ENCODE data around the gene SELENOS. TPM values are rescaled to one million over a fixed set of nuclear protein-coding genes. Genes with fewer than 3 reads are reported as not detected.

SELENOS gene
- total and polyA plus RNA-seq, 9 of the 15 experiments (the other 6 are each of a cell fraction or from before 2014, with no cell fraction given), result 24.9 to 57.4 (median 47.9) TPM

DNA sequence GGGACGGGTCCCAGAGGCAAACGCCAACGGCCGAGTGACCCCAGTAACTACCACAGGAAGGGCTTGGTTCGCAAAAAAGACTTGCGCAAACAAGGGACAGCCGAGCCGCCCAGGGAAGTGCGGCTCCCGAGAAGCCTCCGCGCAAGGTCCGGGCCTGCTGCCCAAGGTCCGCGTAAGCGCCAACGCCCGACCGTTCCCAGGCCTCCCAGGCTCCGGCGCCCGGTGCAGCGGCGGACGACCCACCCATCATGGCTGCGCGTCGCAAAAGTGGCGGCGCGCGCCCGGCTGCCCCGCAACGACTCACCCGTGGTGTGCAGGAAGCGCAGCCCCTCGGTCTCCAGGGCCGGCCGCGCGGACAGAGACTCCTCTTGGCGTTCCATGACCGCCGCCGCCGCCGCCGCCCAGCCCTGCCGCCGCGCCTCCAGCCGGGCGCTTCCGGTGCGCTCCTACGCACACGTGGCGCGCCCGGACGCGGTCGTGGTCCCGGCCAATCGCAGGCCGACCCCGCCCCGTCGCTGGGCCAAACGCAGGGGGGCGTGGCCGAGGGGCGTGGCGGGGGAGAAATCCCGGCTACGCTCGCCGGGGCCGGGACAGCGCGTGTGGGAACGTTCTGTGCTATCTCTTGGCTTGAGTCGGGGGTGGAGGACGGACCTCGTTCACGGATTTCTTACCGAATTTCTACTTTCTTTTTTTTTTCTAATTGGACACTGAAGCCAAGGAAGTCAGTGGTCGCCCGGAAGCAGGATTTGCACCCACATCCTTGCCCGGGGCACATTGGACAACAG is at the start of gene SELENOS (continued):
- peak; percentile 92 for TF ChIP-seq POLR2G (IDR thresholded peaks at IDR 0.05; ENCODE audit: low read depth, low read length)
- no peak for TF ChIP-seq NR2C2 (CRISPR knock-in tag; IDR thresholded peaks at IDR 0.05)
- peak; percentile 64; the same call in 1 of the 2 replicates for TF ChIP-seq NR2C2 (tag; IDR thresholded peaks at IDR 0.05)
- peak; percentile 37; the same call in 1 of the 2 replicates for TF ChIP-seq MTA3 (IDR thresholded peaks at IDR 0.05; ENCODE audit: borderline replicate concordance)
- TF ChIP-seq, protein P1, sequence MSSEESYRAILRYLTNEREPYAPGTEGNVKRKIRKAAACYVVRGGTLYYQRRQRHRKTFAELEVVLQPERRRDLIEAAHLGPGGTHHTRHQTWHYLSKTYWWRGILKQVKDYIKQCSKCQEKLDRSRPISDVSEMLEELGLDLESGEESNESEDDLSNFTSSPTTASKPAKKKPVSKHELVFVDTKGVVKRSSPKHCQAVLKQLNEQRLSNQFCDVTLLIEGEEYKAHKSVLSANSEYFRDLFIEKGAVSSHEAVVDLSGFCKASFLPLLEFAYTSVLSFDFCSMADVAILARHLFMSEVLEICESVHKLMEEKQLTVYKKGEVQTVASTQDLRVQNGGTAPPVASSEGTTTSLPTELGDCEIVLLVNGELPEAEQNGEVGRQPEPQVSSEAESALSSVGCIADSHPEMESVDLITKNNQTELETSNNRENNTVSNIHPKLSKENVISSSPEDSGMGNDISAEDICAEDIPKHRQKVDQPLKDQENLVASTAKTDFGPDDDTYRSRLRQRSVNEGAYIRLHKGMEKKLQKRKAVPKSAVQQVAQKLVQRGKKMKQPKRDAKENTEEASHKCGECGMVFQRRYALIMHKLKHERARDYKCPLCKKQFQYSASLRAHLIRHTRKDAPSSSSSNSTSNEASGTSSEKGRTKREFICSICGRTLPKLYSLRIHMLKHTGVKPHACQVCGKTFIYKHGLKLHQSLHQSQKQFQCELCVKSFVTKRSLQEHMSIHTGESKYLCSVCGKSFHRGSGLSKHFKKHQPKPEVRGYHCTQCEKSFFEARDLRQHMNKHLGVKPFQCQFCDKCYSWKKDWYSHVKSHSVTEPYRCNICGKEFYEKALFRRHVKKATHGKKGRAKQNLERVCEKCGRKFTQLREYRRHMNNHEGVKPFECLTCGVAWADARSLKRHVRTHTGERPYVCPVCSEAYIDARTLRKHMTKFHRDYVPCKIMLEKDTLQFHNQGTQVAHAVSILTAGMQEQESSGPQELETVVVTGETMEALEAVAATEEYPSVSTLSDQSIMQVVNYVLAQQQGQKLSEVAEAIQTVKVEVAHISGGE (CRISPR knock-in tag; IDR thresholded peaks at IDR 0.05), result peak in 2 of 3 experiments; percentile 30 to 63; a peak in 1 of 6 replicates
- no peak for TF ChIP-seq ZFP30 (CRISPR knock-in tag; IDR thresholded peaks at IDR 0.05; ENCODE audit: borderline replicate concordance)
- TF ChIP-seq SRSF9 (IDR thresholded peaks at IDR 0.05; ENCODE audit: borderline replicate concordance, low read depth, low read length), result no peak
- TF ChIP-seq ELF1 (tag; IDR thresholded peaks at IDR 0.05), result peak; percentile 90
- TF ChIP-seq HNRNPK (IDR thresholded peaks at IDR 0.05; ENCODE audit: low read depth, low read length, poor library complexity, severe bottlenecking), result no peak
- TF ChIP-seq NRF1 (conservative IDR thresholded peaks at IDR 0.05 in 1 of 2, IDR thresholded peaks at IDR 0.05 in 1 of 2), result peak; percentile 75 to 79; a peak in 2 of 4 replicates
- TF ChIP-seq, protein P2, sequence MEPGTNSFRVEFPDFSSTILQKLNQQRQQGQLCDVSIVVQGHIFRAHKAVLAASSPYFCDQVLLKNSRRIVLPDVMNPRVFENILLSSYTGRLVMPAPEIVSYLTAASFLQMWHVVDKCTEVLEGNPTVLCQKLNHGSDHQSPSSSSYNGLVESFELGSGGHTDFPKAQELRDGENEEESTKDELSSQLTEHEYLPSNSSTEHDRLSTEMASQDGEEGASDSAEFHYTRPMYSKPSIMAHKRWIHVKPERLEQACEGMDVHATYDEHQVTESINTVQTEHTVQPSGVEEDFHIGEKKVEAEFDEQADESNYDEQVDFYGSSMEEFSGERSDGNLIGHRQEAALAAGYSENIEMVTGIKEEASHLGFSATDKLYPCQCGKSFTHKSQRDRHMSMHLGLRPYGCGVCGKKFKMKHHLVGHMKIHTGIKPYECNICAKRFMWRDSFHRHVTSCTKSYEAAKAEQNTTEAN (CRISPR knock-in tag; IDR thresholded peaks at IDR 0.05), result no peak
- peak; percentile 89 for TF ChIP-seq BRD4 (IDR thresholded peaks at IDR 0.05)
- TF ChIP-seq KLF1 (tag; IDR thresholded peaks at IDR 0.05), result peak; percentile 82; the same call in 1 of the 2 replicates
- TF ChIP-seq ZFX (CRISPR knock-in tag; IDR thresholded peaks at IDR 0.05), result peak; percentile 88
- TF ChIP-seq TAF1 (IDR thresholded peaks at IDR 0.05; ENCODE audit: control insufficient read depth, extremely low read depth, insufficient read depth, low read length, severe bottlenecking), result peak; percentile 47
- TF ChIP-seq POLR3A (IDR thresholded peaks at IDR 0.05; ENCODE audit: borderline replicate concordance, extremely low read depth, insufficient read depth, insufficient read length), result no peak
- TF ChIP-seq, protein P3, sequence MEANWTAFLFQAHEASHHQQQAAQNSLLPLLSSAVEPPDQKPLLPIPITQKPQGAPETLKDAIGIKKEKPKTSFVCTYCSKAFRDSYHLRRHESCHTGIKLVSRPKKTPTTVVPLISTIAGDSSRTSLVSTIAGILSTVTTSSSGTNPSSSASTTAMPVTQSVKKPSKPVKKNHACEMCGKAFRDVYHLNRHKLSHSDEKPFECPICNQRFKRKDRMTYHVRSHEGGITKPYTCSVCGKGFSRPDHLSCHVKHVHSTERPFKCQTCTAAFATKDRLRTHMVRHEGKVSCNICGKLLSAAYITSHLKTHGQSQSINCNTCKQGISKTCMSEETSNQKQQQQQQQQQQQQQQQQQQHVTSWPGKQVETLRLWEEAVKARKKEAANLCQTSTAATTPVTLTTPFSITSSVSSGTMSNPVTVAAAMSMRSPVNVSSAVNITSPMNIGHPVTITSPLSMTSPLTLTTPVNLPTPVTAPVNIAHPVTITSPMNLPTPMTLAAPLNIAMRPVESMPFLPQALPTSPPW (CRISPR knock-in tag; IDR thresholded peaks at IDR 0.05), result peak; percentile 54; the same call in 1 of the 2 replicates
- peak; percentile 70 for TF ChIP-seq U2AF1 (optimal IDR thresholded peaks at IDR 0.05; ENCODE audit: low read depth, low read length)
- TF ChIP-seq NONO (IDR thresholded peaks at IDR 0.05; ENCODE audit: low read depth in 2 of 2, low read length in 1 of 2), result peak; percentile 42 to 69; a peak in 1 of 4 replicates
- no peak for TF ChIP-seq PHB2 (IDR thresholded peaks at IDR 0.05; ENCODE audit: low read depth)

Data from K562 (cell line).